Myocyte (in vitro differentiated cells): Measurements from ENCODE around the gene SLC33A1. TPM values are rescaled to one million over a fixed set of nuclear protein-coding genes. Genes with fewer than 3 reads are reported as not detected.
"Not testable (repeated sequence)": the region's sequence is repeated elsewhere in the genome, so short reads cannot be mapped to it uniquely, and the experiment has no call there.

Experiments used
- DNase-seq: peaks from one replicate; pipeline ENCODE4 v3.0.0-alpha.2; 2012; ENCODE audit warnings: low read depth
- polyA plus RNA-seq: library from polyadenylated mRNA; unstranded; fragments of >200 nt; gene quantifications from one replicate; pipeline ENCODE4 v1.2.1, GENCODE V29; 2012; ENCODE audit warnings: missing spikeins
- total RNA-seq: library from RNA; depleted of rRNA; stranded (reverse); fragments of >200 nt; gene quantifications from 2 replicates; pipeline ENCODE4 v1.2.3, GENCODE V29; 2014

SLC33A1 gene
- 27.7 and 31.6 TPM in 2 replicates for total RNA-seq
- polyA plus RNA-seq: 25.5 TPM

GRCh38 chr3:155854141-155854940 is at the start of gene SLC33A1:
Gene SLC33A1, minus strand, starts transcription at chr3:155854427. Its CDS starts 430 bp downstream, at chr3:155853997.
- peak; percentile 100 for DNase-seq

- DNase-seq: no peak
Measured at GRCh38 chr3:155895379-155895900, 41.2 kb upstream of the SLC33A1 start.

GRCh38 chr3:155891321-155891720 is 37.1 kb upstream of the SLC33A1 start:
- DNase-seq: no peak

GRCh38 chr3:155890671-155891190 is 36.5 kb upstream of the SLC33A1 start:
- DNase-seq: peak; percentile 23

GRCh38 chr3:155889952-155890351 is 35.7 kb upstream of the SLC33A1 start:
- DNase-seq: no peak

GRCh38 chr3:155889212-155889611 is 35.0 kb upstream of the SLC33A1 start:
- DNase-seq: no peak

- no peak for DNase-seq
Measured at GRCh38 chr3:155886915-155887314, 32.7 kb upstream of the SLC33A1 start.

- DNase-seq: not testable (repeated sequence)
Measured at GRCh38 chr3:155886348-155886747, 32.1 kb upstream of the SLC33A1 start.

GRCh38 chr3:155885292-155885691 is 31.1 kb upstream of the SLC33A1 start:
- no peak for DNase-seq

GRCh38 chr3:155884292-155884691 is 30.1 kb upstream of the SLC33A1 start:
- DNase-seq: no peak

- DNase-seq: no peak
Measured at GRCh38 chr3:155880286-155880685, 26.1 kb upstream of the SLC33A1 start.

- no peak for DNase-seq
Measured at GRCh38 chr3:155876503-155876902, 22.3 kb upstream of the SLC33A1 start.

GRCh38 chr3:155876037-155876436 is 21.8 kb upstream of the SLC33A1 start:
- DNase-seq: no peak

- no peak for DNase-seq
Measured at GRCh38 chr3:155872904-155873646, 18.8 kb upstream of the SLC33A1 start.

GRCh38 chr3:155871746-155872158 is 17.5 kb upstream of the SLC33A1 start:
- DNase-seq: no peak

- DNase-seq: peak; percentile 60
Measured at GRCh38 chr3:155870945-155871745, 16.9 kb upstream of the SLC33A1 start.

- peak; percentile 94 for DNase-seq
Measured at GRCh38 chr3:155870133-155870944, 16.1 kb upstream of the SLC33A1 start, which contains the start of gene GMPS. Gene GMPS, plus strand, starts transcription at chr3:155870650. Its CDS starts 221 bp downstream, at chr3:155870871.

GRCh38 chr3:155869691-155870090 is 15.5 kb upstream of the SLC33A1 start:
- DNase-seq: no peak

- DNase-seq: no peak
Measured at GRCh38 chr3:155863072-155863784, 9.0 kb upstream of the SLC33A1 start.
